GM21786 (cell line): Measurements from ENCODE around the gene L1CAM.

Experiments
- ATAC-seq: cut with Tn5 transposase; IDR thresholded peaks from one replicate; pipeline ENCODE4 v1.9.1; 2021; ENCODE audit not compliant: unreplicated experiment

The L1CAM gene

DNA sequence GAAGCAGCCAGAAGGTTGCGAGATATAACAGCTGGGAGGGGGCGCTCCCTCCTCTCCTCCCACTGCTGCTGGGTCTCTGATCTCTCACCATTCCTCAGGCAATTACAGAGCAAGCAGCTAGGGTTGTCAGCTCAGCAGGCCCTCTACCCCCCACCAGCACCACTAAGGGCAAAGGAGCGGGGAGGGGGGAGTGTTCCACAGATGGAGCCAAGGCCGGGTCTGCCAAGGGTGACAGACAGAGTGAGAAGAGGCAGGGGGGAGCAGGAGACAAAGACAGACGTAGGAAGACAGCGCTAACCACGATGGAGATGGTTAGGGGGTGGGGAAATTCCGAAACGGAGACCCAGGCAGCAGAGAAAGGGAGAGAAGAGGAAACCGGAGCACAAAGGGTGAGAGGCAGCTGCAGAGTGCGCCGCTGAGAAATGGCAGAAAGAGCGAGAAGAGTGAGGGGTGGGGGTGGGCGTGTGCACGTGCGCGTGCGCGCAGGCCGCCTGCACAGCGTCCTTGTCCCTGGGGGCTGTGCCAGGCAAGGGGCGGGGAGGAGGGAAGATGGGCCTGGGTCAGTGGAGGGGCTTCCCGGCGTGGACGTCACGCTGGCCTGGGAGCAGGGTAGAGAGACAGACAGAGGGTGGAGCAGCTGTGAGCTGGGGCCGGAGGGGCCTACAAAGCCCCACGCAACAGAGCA is 6.9 kb downstream of the L1CAM start:
- ATAC-seq = no peak

DNA sequence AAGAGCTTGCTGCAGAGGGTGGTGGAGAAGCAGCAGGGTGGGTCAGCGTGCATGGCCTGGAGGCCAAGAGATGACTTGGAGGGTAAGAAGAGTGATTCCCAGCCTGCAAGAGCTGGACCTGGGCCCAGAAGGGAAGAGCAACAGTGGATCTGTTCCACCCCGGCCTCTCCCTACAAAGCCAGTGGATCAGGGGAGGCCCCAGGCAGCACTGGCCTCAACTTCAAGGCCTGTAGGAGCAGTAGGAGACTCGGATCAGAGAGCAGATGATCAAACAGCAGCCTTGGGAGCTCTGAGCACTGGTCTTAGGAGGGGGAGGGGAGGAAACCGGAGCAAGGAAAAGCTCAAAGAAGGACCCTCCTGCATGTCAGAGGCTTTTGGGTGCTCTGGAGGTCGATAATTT is 7.6 kb downstream of the L1CAM start:
- ATAC-seq = no peak

DNA sequence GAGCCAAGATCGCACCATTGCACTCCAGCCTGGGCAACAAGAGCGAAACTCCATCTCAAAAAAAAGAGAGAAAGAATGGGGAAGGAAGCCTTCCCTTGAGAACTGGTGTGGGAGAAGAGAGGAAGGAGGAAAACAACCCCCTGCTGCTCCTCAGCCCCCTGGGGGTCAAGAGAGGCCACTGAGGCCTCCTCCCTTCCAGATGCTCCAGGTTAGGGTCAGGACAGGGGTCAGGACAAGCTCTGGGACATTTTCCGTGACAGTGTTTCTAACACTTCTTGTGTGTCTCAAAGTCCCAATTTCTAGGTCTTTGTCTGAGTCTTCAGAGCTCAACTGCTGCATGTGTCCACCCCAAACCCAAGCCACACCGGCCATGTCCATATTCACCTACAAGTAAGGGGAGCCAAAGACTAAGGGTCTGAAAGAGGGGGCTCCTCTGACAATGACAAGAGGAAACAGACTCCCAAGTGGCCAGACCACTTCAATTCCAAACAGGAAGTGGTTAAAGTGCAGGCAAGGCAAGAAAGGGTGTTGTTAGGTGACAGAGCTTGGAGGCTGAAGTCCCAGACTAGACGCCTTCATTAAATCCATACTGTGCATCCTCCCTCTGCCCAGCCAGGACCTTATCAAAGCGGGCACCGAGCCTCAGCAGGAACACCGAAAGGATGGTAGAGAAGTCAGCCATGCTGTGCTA is 8.3 kb downstream of the L1CAM start:
- no peak for ATAC-seq

DNA sequence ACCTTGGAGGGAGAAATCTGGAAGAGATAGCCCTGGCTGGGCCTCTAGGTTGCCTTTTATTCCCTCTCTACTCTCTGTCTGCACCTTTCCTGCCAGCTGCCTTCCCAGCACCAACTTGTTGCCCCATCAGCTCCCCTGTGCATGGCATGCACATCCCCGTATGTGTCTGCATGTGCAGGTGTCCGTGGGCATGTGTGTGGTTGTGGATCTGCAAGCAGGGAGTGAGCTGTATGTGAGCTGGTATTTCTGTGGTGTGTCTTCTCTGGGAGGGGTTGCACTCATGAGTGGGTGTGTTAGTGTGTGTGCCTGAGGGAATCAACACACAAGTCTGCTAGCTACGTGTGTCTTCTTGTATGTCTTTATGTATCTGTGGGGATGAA is 9.9 kb downstream of the L1CAM start:
- no peak for ATAC-seq

DNA sequence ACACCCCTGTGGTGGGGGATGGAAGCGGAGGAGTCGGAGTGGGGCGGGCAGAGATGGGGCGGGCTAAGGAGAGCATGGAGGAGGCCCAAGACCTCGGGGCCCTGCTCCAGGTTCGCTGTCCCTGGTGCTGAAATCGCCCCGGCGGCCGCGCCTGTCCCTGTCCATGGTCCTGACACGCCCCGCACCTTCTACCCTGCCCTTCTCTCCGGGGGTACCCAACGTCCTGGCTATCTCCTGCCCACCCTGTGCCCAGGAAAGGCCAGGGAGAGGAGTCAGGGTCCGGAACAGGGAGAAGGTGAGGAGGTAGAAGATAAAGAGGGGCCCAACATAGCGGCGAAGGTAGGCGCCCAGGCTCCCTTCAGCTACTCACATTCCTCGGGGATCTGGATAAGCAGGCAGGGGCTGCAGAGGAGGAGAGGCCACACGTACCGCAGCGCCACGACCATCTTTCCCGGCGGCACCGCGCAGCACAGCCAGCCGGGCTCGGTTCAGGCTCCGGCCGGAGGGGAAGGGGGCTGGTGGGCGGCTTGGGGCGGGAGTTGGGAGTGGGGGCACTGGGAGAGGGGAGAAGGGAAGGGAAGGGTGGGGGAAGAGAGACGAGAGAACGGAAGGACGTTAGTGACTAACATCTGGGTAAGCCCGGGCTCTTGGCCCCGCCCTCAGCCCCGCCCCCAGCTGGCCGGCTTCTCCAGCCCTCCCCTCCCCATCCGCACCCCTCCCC is 10.4 kb downstream of the L1CAM start:
- ATAC-seq = no peak

DNA sequence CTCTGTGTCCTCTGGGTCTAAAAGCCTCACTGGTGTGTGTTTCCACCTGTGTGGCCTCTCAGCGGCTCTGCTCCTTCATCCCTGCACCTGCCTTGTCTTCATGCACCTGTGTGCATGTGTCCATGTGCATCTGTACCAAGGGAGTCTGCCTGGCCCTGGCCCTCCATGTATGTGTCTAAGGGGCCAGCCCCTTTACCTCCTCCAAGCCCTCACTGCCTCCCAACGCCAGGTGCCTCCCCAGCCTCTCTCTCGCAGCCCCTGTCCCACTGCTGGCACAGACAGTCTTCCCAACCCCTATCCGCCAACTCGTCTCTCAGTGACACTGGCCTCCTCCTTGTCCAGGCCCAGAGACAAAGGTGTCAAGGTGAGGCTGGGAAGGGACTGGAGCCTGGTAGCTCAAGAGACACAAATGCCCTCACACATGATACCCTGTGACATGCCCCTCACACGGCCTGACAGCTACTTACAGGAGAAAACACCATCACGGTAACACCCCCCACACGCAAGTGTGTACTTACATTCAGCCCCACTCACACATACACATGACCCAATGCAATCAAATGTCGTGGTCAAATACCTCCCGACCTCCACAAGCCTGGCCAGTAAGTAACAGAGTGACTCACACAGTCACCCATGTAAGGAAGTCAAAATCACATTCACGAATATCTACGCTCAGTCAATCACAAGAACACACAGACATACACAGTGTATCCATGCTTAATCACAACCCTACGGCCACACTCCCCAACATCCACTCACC is 11.4 kb downstream of the L1CAM start:
- ATAC-seq = no peak

DNA sequence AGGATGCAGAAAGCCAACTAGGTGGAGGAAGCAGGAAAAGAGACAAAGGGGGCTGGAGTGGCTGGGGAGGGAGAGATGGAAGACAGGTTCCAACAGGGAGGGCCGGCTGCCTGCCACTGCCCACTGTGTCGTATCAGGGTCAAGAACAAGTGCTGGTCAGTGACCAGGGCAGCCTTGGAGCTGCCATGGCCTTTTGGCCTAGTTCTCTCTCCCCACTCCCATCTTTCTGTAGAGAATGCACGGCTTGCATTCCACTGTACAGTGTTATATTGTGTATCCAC is 11.9 kb downstream of the L1CAM start:
- no peak for ATAC-seq

DNA sequence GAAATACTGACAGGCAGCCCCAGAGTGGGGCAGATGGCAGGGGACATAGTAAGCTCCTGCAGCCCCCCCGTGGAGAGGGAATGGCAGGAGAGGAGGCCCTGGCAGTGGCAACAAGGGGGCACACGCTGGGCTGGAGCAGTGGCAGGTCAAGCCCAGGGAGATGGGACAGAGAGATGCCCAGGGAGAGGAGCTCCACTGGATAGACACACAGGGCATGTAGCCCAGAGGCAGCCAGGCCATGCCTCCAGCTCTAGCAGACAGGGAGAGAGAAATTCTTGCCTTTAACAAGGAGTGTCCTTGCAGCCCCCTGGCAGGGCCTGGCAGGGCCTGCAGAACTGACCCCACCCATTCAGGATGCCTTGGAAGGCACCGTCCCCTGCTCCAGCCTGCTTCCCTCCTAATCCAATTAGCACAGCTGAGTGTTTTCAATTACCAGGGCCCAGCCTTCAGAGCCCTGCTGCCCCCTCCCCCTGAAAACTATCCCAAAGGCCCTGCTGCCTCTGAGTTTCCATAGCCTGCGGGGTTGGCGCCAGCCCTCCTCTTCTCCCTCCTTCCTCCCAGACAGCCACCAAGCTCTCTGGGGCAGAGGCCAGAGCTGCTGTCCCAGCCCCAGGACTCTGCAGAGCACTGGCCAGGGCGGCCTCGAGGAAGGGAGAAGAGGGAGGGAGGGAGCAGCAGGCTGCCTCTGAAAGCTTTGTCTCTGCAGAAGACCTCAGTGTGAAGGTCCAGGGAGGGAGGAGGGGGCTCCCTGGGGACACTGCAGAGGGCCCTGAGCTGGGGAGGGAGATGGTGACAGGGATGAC is 12.5 kb downstream of the L1CAM start:
- ATAC-seq = no peak

DNA sequence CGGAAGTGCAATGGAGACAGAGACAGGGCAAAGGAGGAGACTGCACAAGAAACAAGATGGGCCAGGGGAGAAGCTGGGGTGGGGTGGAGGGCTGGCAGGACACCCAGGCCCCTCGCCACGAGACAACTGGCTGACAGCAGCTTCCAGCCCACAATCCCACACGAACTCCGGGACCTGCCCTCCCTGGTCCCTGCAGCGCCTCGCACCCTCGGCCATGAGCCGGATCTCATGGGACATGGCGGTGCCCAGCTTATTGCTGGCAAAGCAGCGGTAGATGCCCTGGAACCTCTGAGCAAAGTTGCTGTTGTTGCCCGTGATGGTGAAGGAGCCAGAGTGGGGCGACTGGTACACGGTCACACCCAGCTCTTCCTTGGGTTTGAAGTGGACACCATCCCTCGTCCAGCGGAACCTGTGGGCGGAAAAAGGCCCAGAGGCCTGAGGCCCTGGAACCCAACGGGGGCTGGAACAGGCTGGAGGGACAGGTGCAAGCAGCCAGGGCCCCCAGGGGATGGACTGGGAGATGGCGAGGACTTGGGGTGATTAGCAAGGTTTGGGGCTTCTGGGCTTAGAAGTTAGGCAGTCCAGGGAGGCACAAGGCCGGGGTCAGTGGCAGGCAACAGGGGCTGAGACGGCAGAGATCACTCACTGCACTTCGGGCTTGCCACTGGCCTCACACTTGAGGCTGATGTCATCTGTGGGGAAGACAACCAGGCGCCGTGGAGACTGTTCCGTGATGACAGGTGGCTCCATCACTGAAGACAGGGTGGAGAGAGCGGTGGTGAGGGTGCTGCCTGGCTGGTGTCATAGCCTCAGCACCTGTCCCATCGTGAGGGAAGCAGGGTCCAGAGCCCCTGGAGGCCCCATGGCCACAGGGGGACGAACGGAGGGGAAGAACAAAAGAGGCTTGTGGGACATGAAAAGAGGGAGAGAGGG is 13.8 kb downstream of the L1CAM start:
- ATAC-seq = no peak

DNA sequence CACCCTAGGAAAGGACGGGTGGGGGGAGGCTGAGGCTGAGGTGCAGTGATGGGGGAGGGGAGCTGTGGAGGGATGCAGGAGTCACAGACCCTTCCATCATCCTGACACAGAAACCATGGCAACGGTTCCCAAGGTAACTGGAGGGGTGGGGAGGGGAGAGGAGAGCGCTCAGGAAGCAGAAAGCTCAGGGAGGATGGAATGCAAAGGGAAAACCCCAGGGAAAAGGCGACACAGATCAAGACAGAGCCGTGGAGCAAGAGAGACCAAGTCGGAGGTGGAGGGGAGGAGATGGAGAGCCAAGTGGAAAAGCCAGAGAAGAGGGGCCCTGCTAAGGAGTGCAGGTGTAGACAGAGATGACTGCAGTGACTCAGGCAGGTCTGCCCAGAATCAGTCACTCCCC is 14.5 kb downstream of the L1CAM start:
- ATAC-seq = no peak

DNA sequence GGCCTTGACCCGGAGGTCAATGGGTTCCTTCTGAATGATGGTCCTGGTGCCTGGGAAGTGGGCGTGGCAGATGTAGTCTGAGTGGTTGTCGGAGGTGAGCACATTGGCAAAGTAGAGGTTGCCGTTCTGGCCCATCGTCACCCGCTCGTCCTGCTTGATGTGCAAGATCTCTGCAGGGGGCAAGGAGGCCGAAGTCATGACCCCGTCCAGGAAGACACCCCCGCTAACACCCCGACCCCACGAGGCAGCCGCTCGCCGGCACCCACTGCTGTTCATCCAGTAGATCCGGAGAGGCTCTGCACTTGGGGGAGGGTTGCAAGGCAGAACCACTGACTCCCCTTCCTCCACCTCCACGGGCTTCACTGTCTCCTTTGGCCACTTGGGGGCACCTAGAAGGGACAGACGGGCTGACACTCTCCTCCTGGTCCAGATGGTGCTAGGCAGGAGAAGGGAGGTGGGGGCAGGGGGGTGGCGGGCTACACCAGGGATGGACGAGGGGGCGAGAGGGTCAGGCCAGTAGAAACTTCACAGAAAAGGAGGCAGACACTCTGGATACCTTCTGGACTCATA is 15.1 kb downstream of the L1CAM start:
- ATAC-seq = no peak

DNA sequence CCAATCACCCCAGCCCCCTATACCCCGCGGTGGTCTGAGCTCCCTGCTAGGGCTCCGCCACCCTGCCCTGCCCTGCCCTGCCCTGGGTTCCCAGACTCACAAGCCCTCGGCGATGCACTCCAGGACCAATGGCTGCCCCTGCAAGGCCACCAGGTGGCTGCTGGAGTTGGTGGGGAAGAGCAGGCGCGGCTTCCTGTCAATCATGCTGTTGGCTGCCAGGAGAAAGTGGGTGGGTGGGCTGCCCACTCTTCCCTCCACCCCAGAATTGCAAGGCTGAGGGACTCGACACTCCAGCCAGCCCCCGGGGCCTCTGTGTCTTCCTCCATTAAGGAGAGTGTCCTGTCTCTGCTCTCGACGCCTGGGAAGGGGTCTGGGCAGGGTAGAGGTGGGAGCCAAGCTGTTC is 15.7 kb downstream of the L1CAM start:
- no peak for ATAC-seq

DNA sequence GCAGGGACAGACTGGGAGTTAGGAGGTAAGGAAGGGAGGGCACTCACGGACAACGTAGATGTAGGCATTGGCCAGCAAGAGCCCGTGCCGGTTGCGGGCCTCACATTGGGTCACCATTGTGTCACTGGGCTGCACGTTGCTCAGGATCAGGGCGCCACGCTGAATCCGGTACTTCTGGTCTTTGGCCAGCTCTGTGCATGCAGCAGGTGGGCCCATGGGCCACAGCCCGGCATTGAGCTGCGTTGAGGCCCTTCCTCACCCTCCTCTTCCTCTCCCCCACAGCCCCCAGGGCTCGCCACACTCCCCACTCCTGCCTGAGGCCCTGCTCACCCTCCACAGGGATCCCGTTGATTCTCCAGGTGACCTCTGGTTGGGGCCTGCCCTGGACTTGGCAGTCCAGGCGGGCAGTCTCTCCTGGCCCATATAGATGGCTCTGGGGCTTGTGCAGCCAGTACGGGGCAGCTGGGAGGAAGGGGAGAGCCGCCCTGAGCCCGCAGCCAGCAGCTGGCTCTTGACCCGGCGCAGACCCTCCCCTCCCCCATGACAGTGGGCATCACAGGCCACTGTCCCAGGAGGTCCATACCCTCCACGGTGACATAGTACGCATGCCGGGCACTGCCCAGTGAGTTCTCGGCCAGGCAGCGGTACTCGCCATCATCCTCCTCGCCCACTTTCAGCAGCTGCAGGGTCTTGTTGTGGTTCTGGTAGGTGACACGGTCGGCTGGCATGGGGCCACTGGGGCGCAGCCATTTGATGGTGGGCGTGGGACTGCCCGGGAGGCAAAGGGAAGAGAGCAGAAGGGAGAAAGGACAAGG is 16.3 kb downstream of the L1CAM start:
- no peak for ATAC-seq

DNA sequence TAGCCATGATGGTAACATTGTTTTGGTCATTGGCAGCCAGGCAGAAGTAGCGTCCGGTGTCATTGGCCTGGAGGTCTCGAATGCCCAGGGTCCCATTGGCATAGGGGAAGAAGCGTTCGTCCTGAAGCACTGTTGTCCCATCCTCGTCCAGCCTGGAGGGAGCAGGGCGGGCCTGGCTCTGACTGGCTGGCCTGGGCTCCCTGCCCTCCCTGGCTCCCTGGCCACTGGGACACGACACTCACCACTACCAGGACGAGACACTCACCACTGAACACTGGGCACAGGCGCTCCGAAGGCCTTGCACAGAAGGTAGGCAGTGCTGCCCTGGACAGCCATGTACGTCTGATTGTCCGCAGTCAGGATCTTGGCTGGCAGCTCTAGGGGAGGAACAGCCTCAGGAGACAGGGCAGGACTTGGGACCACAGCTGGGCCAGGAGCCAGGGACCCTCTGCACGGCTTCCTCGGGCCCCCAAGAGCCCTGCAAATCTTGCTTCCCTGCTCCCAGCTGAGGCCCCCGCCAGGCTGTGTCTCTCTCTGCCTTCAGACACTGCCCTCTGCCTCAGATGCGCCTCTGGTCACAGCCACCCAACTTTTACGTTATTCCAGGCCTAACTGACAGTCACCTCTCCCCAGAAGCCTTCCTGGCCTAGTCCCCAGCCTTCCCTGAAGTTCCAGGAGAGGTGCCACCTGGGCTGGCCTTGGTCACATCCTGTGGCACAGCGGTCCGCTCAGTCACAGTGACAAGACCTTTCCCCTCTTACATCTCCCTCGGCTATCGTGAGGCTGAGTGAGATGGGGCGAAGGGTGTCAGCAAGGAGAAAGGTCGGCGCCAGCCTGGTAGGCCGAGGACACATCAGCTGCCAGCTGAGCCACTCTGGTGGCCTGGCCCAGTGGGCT is 17.1 kb downstream of the L1CAM start:
- ATAC-seq = no peak

DNA sequence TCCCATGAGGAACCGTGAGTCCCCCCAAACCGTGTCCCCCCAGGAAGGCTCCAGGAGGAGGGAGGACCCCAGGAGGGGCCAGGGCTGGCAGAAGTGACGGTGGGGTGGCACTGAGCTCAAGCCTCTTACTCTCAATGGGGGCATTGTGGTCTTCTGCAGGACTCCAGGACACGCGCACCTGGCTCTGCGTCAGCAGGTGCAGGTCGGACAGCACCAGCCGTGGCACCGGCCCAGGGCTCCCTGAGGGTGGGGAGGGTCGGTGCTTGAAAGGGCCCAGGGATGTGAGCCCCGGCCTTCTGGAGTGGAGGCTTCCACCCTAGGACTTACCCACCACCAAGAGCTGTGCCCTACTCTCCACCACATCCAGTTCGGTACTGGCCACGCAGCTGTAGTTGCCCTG is 18.3 kb downstream of the L1CAM start:
- ATAC-seq = no peak

DNA sequence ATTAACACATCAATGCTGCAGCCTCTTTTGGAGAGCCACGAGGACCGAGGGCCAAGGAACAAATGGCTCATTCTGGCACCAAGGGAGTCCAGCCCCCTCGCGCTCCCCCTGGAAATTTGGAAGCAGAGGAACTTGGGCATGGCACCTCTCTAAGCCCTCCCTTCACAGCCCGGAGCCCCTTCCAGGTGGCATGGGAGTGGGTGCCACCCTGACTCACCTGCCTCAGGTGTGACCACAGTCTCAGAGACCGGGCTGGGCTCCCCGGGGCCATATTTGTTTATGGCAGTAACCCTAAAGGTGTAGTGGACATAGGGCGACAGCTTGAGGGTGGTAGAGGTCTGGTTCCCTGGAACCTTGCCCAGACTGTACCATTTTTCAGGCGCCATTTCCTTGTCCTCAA is 18.8 kb downstream of the L1CAM start:
- no peak for ATAC-seq

DNA sequence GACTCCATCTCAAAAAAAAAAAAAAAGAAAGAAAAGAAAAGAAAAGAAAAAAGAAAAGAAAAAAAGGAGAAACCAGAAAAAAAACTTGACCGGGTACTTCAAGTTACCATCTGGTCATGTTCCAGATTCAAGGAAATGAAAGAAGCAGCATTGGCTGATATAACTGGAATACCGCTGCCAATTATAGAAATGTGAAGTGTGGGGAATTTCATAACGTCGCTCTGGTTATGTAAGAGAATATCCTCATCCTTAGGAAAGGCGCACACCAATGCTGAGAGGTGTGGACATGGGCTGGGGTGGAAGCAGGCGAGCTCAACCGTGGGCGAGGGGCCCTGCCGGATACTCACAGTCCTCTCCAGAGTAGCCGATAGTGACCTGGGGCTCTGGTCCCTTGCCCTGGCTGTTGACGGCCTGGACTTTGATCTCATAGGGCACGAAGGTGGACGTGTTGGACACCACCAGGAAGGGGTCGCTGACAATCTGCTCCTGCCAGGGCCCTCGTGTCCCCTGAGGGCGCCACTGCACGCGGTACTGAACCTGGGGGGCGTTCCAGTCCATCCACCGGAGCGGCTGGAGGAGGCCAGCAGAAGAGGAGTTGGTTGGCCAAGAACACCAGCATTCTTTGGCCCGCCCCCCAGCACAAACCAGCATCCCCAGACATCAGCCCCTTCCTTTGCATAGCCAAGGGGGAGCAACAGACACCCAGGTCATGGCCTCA is 19.5 kb downstream of the L1CAM start:
- ATAC-seq = no peak
